Activated CD8-positive, alpha-beta memory T cell treated with anti-CD3 and anti-CD28 coated beads, Interleukin-2, amount 50 U/mL, for 4 hours (primary cell): Measurements from ENCODE around the gene MAP2K2.

Source experiments
- DNase-seq: peaks from one replicate; pipeline ENCODE4 v3.0.0-alpha.2; 2020

Gene MAP2K2

GRCh38 chr19:4075373-4075772 is 48.5 kb downstream of the MAP2K2 start:
- DNase-seq = no peak

GRCh38 chr19:4071610-4072009 is 52.3 kb downstream of the MAP2K2 start:
- DNase-seq = no peak

- DNase-seq = no peak
These were observed 54.5 kb downstream of the MAP2K2 start for GRCh38 chr19:4069331-4069959.

GRCh38 chr19:4068047-4068966 is 55.6 kb downstream of the MAP2K2 start:
- DNase-seq = no peak

DNA sequence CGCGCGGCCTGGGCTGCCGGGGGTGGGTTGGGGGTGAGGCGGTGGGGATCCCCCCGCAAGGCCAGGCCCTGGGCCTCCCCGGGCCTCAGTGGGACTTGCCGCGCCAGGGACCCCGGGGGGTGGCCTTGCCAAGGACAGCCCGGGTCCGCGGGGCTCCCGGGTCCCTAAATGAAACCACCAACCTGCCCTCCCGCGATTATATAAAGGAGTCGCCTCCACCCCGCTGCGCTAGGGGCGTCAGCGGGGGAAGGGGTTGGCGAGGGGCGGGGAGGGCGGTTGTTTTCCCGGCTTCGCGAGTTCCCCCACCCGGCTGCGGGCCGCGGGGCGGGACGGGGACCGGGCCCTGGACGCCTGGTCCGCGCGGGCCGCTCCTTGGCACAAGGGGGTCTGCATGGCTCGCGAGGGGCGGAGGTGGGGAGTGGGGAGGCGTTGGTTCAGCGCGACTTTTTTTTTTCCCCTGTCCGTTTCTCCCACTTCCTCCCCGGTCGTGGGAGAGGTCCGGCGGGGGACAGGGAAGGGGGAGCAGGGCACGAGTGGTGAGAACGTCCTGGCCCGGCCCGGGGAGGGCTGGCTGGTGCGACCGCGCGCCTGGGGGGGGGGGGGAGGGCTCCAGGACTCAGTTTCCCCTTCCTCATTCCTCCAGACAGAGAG is 56.4 kb downstream of the MAP2K2 start:
- DNase-seq = no peak

- peak; percentile 82 for DNase-seq
These were observed 57.1 kb downstream of the MAP2K2 start, which contains the start of gene ZBTB7A for GRCh38 chr19:4066682-4067395. Gene ZBTB7A (minus strand): TSS chr19:4066899. CDS start chr19:4055232, 11,667 bp downstream.

DNA sequence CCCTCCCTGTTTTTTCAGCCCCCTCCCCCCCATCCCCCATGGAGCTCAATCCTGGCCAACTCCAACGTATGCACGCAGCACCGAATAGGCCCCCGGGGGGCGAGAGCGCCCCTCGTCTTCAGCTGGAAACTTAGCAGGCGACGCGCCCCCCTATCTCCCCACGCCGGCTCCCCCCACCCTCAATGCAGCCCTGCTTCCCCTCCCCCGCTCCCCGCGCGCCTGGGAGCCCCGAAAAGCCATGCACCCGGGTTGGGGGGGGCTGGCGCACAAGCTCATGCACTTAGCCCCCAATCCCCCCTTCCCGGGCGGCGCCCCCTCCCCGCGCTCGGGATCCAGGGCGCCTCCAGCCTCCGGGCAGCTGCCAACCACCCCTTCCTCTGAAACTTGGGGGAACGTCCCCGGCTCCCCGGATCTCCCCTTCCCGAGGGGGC is 57.7 kb downstream of the MAP2K2 start:
- DNase-seq = peak; percentile 70

GRCh38 chr19:4065430-4066175 is 58.3 kb downstream of the MAP2K2 start:
- DNase-seq = peak; percentile 98

GRCh38 chr19:4064496-4065260 is 59.2 kb downstream of the MAP2K2 start:
- peak; percentile 60 for DNase-seq

DNA sequence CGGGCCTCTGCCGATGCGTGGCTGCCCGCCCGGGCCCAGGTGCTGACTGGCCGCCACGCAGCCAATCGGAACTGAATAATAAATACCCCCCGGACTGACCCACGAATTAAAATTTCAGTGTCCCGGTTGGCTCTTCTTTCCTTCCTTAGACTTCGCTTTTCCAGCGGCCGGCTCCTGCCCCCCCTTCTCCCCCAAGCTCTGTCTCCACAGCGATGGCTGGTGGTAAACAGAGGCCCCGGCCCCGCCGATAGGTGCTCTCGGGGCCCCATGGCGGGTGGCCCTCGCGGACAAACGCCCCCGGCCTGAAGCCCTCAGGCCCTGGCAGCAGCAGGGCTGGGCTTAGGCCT is 59.8 kb downstream of the MAP2K2 start:
- no peak for DNase-seq

DNA sequence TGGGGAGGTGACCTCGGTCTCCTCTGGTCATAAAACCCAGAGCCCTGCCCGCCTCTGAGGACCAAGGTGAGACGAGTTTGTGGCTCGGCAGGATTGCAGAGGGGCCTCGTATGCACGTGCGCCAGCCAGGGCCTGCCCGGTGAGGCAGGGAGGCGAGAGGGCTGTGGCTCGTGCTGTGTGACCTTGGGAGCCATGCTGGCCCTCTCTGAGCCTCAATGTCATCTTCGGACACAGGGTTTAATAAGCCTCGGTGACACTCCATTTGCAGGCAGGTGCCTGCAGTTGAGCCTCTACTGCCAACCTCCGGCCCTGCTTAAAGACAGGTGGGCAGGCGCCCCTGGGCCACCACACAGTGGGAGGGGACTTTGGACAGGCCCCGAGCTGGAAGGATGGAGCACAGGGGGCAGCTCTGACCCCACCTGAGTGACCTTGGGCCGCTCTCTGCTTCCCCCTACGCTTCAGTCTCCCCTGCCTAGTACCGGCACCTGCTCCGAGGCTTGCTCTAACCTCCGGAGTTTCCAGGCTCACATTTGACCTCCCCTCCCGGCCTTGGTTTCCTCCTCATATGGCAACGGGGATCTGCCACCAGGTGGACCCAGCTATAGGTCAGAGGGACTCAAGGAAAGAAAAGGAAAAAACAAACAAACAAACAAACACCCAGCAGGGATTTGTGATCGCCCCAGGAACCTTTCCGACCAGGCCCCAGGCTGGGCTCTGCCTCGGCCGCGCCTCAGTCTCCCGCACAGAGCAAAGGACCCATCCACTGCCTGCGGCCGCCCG is 60.4 kb downstream of the MAP2K2 start:
- DNase-seq = no peak

- no peak for DNase-seq
These were observed 61.2 kb downstream of the MAP2K2 start for GRCh38 chr19:4062419-4063368.

DNA sequence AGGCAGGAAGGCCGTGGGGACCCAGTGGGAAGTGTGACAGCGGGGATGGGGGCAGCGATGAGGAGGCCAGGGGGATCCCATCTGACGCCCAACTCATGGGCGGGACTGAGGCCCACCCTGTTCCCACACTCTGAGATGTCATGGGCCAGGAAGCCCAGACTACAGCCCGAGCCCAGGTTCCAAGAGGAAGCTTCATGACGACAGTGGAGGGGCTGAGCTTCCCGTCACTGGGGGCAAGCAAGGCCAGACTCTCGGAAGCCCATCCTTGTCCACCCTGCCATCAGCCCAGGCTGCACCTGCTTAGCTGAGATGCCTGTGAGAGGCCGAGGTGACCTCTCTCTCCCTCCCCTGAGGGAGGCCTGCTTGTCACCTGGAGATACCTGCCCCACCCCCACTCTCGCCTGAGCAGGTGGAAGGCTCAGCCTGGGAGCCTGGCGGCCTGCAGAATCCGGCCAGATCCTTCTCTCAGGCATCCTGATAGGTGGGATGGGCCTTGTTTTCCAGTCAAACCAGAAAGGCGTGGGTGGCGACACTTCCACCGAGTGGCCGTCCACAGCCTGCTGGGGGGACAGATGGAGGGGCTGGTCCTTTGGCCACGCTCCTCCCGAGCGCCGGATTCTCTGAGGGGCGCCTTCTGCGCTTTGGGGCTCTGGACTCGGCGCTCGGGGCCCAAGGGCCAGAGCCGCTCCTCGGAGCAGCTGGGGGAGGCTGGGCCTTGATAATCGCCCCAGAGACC is 62.1 kb downstream of the MAP2K2 start:
- no peak for DNase-seq

- DNase-seq = no peak
These were observed 62.7 kb downstream of the MAP2K2 start for GRCh38 chr19:4061178-4061682.

DNA sequence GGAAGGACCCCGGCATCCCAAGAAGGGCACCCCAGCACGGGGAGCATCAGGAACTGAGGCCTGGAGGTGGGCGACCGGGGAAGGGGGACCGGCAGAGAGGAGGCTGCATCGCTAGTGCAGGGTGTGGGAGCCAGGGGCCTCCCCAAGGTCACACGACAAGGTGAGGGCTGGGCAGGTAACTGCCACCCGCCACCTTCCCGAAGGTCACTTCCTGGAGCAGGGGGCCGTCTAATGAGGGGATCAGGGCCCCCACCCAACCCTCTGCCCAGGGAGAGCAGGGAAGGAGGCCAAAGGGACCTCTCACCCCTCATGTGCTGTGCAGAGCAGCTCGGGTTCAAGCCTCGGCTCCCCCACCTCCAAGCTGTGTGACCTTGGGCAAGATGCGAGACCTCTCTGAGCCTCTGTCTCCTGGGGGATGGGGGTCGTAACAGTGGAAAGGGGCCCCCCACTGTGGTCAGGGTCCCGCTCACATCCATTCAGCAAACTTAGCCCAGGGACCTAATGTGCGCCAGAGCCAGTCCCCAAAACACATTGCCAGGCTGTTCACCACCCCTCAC is 63.2 kb downstream of the MAP2K2 start:
- no peak for DNase-seq

DNA sequence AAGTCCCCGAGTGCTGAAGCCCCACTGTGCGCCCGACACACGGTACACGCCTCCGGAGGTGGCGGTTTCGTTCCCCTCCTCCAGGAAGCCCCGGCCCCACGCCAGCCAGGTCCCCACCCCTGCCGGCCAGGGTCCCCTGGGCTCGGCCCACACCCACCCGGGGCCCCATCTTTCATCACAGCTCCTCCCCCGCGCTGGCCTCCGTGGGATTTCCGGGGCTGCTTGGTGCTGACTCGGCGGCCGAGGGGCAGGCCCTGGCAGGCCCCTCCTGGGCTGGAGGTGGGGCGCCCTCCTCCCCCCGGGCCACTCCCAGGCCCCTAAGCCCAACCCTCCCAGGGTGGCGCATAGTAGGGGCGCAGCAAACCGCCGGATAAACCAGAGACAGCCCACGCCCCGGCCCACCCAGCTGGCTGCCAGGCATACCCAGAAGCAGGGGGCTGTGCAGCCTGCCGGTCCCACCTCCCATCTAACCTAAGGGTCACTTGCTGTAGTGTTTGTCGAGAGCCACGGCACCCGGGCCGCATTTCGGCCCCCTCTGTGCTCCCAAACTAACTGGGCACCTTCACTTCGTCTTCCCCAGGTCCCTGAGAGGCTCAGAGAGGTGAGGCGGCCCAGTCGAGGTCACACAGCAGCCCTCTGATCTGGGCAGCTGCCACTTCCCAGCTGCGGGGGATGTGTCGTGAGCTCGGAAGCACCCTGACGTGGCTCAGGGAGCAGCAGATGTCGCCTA is 63.9 kb downstream of the MAP2K2 start:
- DNase-seq = peak; percentile 69

DNA sequence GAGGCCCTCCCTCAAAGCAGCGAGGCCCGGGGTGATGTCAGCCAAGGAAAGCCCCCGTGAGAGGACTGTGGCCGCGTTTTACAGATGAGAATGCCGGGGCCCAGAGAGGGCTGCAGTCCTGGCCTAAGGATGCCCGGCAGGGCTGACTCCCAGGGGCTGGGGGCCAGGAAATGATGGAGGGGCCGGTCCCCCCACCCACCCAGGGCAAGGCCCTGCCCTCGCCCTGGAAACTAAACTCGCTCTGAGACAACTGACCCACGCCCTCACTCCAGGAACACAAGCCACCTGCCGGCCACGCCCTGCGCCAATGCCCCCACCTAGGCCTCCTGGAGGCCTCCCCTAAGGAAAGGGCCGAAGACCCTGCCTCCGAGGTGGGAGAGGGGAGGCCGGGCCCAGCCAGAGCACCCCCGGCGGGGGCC is 64.5 kb downstream of the MAP2K2 start:
- no peak for DNase-seq
